ENCODE results near the gene PTPRD. TPM values are rescaled to one million over a fixed set of nuclear protein-coding genes. Genes with fewer than 3 reads are reported as not detected.
"Not testable (repeated sequence)": the region's sequence is repeated elsewhere in the genome, so short reads cannot be mapped to it uniquely, and the experiment has no call there.

Gene PTPRD
- total RNA-seq, 1 experiment from 2014 or later = not detected

- TF ChIP-seq EZH2 (IDR thresholded peaks at IDR 0.05; ENCODE audit: borderline replicate concordance, low read depth, low read length, poor library complexity, severe bottlenecking) = no peak
- no peak for TF ChIP-seq CTCF (conservative IDR thresholded peaks at IDR 0.05; ENCODE audit: low read depth, low read length)
- no peak overlapping the region for H3K27ac ChIP-seq (ENCODE audit: low read depth, low read length, poor library complexity, severe bottlenecking)
- intact Hi-C loops (cut with micrococcal nuclease; ENCODE audit: unreplicated experiment) = no loop called here
- no peaks in the 10 kb centered on the region for H3K27me3 ChIP-seq (replicated peaks; ENCODE audit: insufficient read depth, low read depth, low read length, poor library complexity)
- no TSS peak for BruUV-seq (replicated peaks)
- H3K4me3 ChIP-seq (ENCODE audit: low read depth, low read length, poor library complexity, severe bottlenecking) = no peak overlapping the region
- ChIA-PET POLR2A (ENCODE audit: low non-redundant PET) (no interaction called here), CTCF (no interaction called here)
- DNase-seq (ENCODE audit: low spot score) = no peak
- H3K4me1 ChIP-seq (ENCODE audit: insufficient read depth, low read length, poor library complexity, severe bottlenecking) = no peaks in the 10 kb centered on the region
- H3K36me3 ChIP-seq (ENCODE audit: insufficient read depth, low read length, poor library complexity, severe bottlenecking) = no peaks in the 10 kb centered on the region
- H3K9me3 ChIP-seq (ENCODE audit: low read depth, low read length, poor library complexity, severe bottlenecking) = peaks cover 4% of the 10 kb centered on the region
Observed at GRCh38 chr9:9437641-9438040, 1175.2 kb downstream of the PTPRD start.

- CTCF ChIA-PET; DNase-seq (ENCODE audit: low spot score); H3K27ac ChIP-seq (ENCODE audit: low read depth, low read length, poor library complexity, severe bottlenecking); BruUV-seq (replicated peaks); H3K27me3 ChIP-seq (replicated peaks; ENCODE audit: insufficient read depth, low read depth, low read length, poor library complexity); H3K9me3 ChIP-seq (ENCODE audit: low read depth, low read length, poor library complexity, severe bottlenecking); H3K36me3 ChIP-seq (ENCODE audit: insufficient read depth, low read length, poor library complexity, severe bottlenecking); intact Hi-C loops (cut with micrococcal nuclease; ENCODE audit: unreplicated experiment); H3K4me3 ChIP-seq (ENCODE audit: low read depth, low read length, poor library complexity, severe bottlenecking); POLR2A ChIA-PET (ENCODE audit: low non-redundant PET); H3K4me1 ChIP-seq (ENCODE audit: insufficient read depth, low read length, poor library complexity, severe bottlenecking): not testable (repeated sequence)
Observed at GRCh38 chr9:9426454-9426853, 1186.3 kb downstream of the PTPRD start.

GRCh38 chr9:9412241-9412640, 1200.6 kb downstream of the PTPRD start:
- ChIA-PET POLR2A (ENCODE audit: low non-redundant PET) (no interaction called here), CTCF (no interaction called here)
- no TSS peak for BruUV-seq (replicated peaks)
- H3K4me3 ChIP-seq (ENCODE audit: low read depth, low read length, poor library complexity, severe bottlenecking) = no peak overlapping the region
- H3K9me3 ChIP-seq (ENCODE audit: low read depth, low read length, poor library complexity, severe bottlenecking) = no peaks in the 10 kb centered on the region
- peak; percentile 1 for DNase-seq (ENCODE audit: low spot score)
- no peaks in the 10 kb centered on the region for H3K4me1 ChIP-seq (ENCODE audit: insufficient read depth, low read length, poor library complexity, severe bottlenecking)
- H3K27me3 ChIP-seq (replicated peaks; ENCODE audit: insufficient read depth, low read depth, low read length, poor library complexity) = no peaks in the 10 kb centered on the region
- no peaks in the 10 kb centered on the region for H3K36me3 ChIP-seq (ENCODE audit: insufficient read depth, low read length, poor library complexity, severe bottlenecking)
- intact Hi-C loops (cut with micrococcal nuclease; ENCODE audit: unreplicated experiment) = no loop called here
- no peak overlapping the region for H3K27ac ChIP-seq (ENCODE audit: low read depth, low read length, poor library complexity, severe bottlenecking)
- no peak for TF ChIP-seq EZH2 (IDR thresholded peaks at IDR 0.05; ENCODE audit: borderline replicate concordance, low read depth, low read length, poor library complexity, severe bottlenecking)
- TF ChIP-seq CTCF (conservative IDR thresholded peaks at IDR 0.05; ENCODE audit: low read depth, low read length) = no peak

GRCh38 chr9:9410736-9411135, 1202.1 kb downstream of the PTPRD start:
- Histone ChIP-seq H3K27ac (ENCODE audit: low read depth, low read length, poor library complexity, severe bottlenecking) (no peak overlapping the region), H3K4me3 (ENCODE audit: low read depth, low read length, poor library complexity, severe bottlenecking) (no peak overlapping the region), H3K27me3 (replicated peaks; ENCODE audit: insufficient read depth, low read depth, low read length, poor library complexity) (no peaks in the 10 kb centered on the region), H3K9me3 (ENCODE audit: low read depth, low read length, poor library complexity, severe bottlenecking) (no peaks in the 10 kb centered on the region), H3K4me1 (ENCODE audit: insufficient read depth, low read length, poor library complexity, severe bottlenecking) (no peaks in the 10 kb centered on the region), H3K36me3 (ENCODE audit: insufficient read depth, low read length, poor library complexity, severe bottlenecking) (no peaks in the 10 kb centered on the region)
- POLR2A ChIA-PET (ENCODE audit: low non-redundant PET) = no interaction called here
- intact Hi-C loops (cut with micrococcal nuclease; ENCODE audit: unreplicated experiment) = no loop called here
- no TSS peak for BruUV-seq (replicated peaks)
- CTCF ChIA-PET = no interaction called here
- TF ChIP-seq EZH2 (IDR thresholded peaks at IDR 0.05; ENCODE audit: borderline replicate concordance, low read depth, low read length, poor library complexity, severe bottlenecking) = no peak
- TF ChIP-seq CTCF (conservative IDR thresholded peaks at IDR 0.05; ENCODE audit: low read depth, low read length) = no peak
- DNase-seq (ENCODE audit: low spot score) = no peak
